Activated naive CD4-positive, alpha-beta T cell treated with anti-CD3 and anti-CD28 coated beads, Interleukin-2, amount 50 U/mL, for 72 hours (primary cell): ENCODE measurements around the gene KLHDC8B. TPM values are rescaled to one million over a fixed set of nuclear protein-coding genes. Genes with fewer than 3 reads are reported as not detected.

ENCODE experiments used
- ATAC-seq, 2 donors: fragments of 150-1000 bp; cut with Tn5 transposase; 2 replicates each; pipeline ENCODE4 v1.10.0; 2021; ENCODE audit warnings: mild to moderate bottlenecking in 2 of 2, moderate library complexity in 2 of 2
- DNase-seq, 2 donors: peaks; one replicate each; pipeline ENCODE4 v3.0.0; 2021 to 2022; ENCODE audit warnings: low spot score in 2 of 2
- H3K27ac Mint-ChIP-seq, 2 donors: one replicate each; pipeline ENCODE4 v1.8.0; 2022; ENCODE audit warnings: mild to moderate bottlenecking in 2 of 2, mixed read lengths in 2 of 2
- H3K36me3 Mint-ChIP-seq, 2 donors: one replicate each; pipeline ENCODE4 v1.8.0; 2022; ENCODE audit warnings: mixed read lengths in 2 of 2
- H3K9me3 Mint-ChIP-seq, 2 donors: one replicate each; pipeline ENCODE4 v1.8.0; 2022; ENCODE audit warnings: mixed read lengths in 2 of 2
- total RNA-seq, 2 donors: library from RNA; stranded (reverse); gene quantifications; one replicate each; pipeline ENCODE4 v1.2.3, GENCODE V29; 2022

The KLHDC8B gene
- total RNA-seq, 2 donors from 2014 or later: 3.1 to 4.9 TPM

- H3K36me3 Mint-ChIP-seq: no peaks in the 10 kb centered on the region
- DNase-seq (no peak), ATAC-seq (no peak)
- H3K9me3 Mint-ChIP-seq: no peaks in the 10 kb centered on the region
- H3K27ac Mint-ChIP-seq: peak overlapping the region in 1 of 2 donors; percentile 79
Measured at GRCh38 chr3:49151610-49152009, 19.8 kb upstream of the KLHDC8B start.

DNA sequence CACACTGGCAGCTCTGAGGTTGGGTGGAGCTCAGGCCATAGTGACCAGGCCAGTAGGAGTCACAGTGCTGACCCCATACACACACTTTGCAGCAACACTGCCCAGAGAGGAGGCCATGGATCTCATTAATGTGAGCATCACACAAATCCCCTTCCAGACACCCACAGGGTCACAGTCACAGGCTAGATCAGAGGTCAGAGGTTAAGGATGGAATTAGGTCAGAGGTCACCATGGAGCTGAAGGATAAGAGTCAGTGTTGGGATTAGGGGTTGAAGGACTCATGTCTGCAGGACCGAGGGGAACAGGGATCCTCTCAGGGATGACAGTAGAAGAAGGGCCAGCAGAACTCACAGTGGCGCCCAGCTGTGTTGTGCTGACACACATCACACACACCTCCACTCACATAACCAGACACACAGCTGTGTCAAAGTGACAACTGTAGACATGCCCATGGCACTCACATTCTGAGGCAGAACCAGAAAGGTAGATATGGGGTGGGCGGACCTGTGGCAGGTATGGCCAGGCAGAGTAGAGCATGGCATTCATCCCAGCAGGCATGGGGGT, 18.0 kb upstream of the KLHDC8B start:
- Mint-ChIP-seq H3K27ac (peak overlapping the region in 1 of 2 donors; percentile 4), H3K9me3 (no peaks in the 10 kb centered on the region), H3K36me3 (no peaks in the 10 kb centered on the region)
- no peak for ATAC-seq
- no peak for DNase-seq

- H3K36me3 Mint-ChIP-seq: no peaks in the 10 kb centered on the region
- no peak for DNase-seq
- no peak overlapping the region for H3K27ac Mint-ChIP-seq
- ATAC-seq: no peak
- no peaks in the 10 kb centered on the region for H3K9me3 Mint-ChIP-seq
Measured at GRCh38 chr3:49157289-49157688, 14.1 kb upstream of the KLHDC8B start.

DNA sequence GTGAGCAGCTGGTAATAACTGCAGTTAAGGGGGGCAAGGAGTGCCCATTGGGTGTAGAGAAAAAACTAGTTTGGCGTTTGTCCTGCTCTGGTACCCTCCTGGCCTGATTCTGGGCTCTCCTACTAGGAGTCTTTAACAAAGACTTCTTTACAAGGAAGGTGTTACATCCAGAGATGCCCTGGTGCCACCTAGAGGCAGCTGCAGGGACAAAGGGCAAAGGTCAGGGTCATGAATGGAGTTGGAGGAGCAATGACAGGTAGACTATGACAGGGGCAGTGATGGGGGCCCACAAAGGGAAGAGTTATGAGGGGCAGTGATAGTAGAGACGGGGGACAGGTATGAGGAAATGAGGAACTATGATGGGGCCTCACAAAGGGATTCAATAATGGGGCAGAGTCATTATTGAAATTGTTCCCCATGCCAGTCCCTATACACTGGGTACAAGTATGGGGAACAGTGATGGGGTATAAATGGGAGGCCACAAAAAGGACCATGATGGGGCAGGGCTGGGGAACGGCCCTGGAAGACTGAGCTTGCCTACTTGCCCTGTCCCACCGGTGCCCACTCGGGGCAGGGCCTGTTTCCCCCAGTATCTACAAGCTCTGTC, 13.2 kb upstream of the KLHDC8B start:
- Mint-ChIP-seq H3K27ac (peak overlapping the region; percentile 1 to 10), H3K9me3 (no peaks in the 10 kb centered on the region), H3K36me3 (no peaks in the 10 kb centered on the region)
- ATAC-seq: peak; percentile 69 to 79
- peak in 1 of 2 donors; percentile 54 for DNase-seq

DNA sequence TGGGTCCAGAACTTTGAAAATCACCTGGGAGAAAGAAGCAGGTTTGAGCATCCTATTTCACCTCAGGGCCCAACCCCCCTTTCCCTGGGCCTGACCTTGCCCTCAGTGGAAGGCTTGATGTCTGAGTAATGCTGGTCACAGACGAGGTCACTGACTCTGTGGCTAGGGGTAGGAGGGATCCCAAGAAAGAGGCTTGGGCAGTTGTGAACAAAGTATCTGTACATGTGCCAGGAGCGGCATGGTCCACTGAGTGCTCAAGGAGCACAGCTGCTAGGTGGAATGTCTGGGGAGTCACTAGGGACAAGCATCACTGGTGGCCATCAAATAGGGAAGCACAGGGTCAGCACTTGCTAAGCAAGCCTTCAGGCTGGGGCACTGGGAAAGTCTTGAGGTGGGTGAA, 12.6 kb upstream of the KLHDC8B start:
- Mint-ChIP-seq H3K9me3 (no peaks in the 10 kb centered on the region), H3K36me3 (peaks cover 4 to 5% of the 10 kb centered on the region in 2 donors), H3K27ac (no peak overlapping the region)
- ATAC-seq (no peak), DNase-seq (no peak)

DNA sequence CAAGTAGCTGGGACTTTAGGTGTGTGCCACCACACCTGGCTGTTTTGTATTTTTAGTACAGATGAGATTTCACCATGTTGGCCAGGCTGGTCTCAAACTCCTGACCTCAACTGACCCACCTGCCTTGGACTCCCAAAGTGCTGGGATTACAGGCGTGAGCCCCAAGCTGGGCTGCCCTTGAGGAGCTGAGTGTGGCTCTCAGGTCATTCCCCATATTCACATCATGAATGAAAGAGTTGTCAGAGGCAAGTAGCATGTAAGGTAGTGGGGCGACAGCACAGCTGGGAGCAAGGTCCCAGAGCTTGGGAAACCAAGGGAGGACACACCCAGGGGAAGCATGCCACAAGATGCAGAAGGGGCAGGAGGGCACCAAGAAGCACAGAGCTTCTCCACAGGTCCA, 10.2 kb upstream of the KLHDC8B start:
- ATAC-seq (no peak), DNase-seq (no peak)
- Mint-ChIP-seq H3K36me3 (peaks cover 22 to 24% of the 10 kb centered on the region in 2 donors), H3K27ac (no peak overlapping the region), H3K9me3 (no peaks in the 10 kb centered on the region)

GRCh38 chr3:49161808-49162530, 9.4 kb upstream of the KLHDC8B start:
- H3K36me3 Mint-ChIP-seq: peaks cover 22 to 31% of the 10 kb centered on the region in 2 donors
- H3K9me3 Mint-ChIP-seq: no peaks in the 10 kb centered on the region
- no peak overlapping the region for H3K27ac Mint-ChIP-seq
- ATAC-seq (peak; percentile 21 to 55), DNase-seq (no peak)

- peak overlapping the region in 1 of 2 donors; percentile 35 for H3K27ac Mint-ChIP-seq
- DNase-seq: no peak
- H3K36me3 Mint-ChIP-seq: peaks cover 22 to 31% of the 10 kb centered on the region in 2 donors
Measured at GRCh38 chr3:49162751-49163419, 8.5 kb upstream of the KLHDC8B start.

DNA sequence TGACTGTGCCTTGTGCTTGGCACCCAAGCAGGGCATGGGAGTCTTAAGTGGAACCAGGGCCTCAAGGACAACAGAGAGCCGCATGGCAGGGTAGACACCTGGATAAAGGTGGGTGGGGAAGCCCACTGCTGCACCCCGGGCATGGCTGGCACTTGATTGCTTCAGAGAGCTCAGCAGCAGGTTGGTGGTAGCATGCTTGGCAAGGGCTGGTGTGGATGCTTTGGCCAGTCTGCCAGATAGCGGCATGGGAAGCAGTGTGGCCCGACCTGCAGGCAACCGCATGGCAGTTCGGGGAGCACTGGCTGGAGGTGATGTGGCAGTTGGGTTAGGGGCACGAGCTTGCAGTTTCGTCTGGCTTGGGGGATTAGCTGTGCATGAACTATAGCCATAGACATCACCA, 7.8 kb upstream of the KLHDC8B start:
- Mint-ChIP-seq H3K9me3 (no peaks in the 10 kb centered on the region), H3K36me3 (peaks cover 22 to 31% of the 10 kb centered on the region in 2 donors), H3K27ac (peak overlapping the region; percentile 29 to 35)
- DNase-seq (no peak), ATAC-seq (no peak)

More at GRCh38 chr3:49162751-49163419, 8.5 kb upstream of the KLHDC8B start:
- no peaks in the 10 kb centered on the region for H3K9me3 Mint-ChIP-seq
- ATAC-seq: no peak

DNA sequence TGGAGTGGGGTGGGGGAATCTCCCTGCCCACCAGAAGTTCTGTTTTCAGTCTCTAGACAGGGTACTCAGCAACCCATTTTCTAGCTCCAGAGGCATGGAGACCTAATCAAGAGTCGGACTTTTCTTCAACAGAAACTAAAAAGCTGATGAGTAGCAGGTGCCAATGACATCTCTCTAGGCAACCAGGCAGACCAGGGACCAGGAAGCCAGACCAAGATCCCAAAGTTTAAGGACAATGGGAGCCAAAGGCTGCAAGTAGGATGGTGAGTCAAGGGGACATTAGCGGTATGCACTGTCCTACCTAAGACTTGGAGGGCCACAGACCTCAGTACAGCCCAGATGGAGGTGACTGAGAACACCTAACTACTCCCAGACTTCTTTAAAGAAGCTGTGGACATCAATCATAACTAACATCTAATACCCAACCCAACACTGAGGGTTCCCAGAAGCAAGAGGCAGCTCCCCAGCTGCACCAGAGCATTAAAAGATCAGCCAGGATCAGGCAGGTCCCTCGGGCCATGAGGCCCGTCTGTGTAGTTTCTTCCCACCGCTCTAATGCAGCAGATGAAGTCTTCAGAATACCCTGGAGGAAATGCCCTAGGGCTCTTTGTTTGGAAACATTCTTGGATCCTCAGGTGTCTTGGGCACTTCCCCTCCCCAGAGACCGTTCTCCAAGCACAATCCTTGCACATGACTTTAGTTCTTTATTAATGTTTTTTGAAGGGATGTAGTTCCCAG, 6.2 kb upstream of the KLHDC8B start:
- DNase-seq (no peak), ATAC-seq (no peak)
- H3K27ac Mint-ChIP-seq: peak overlapping the region; percentile 96 to 97
- peaks cover 22 to 31% of the 10 kb centered on the region in 2 donors for H3K36me3 Mint-ChIP-seq
- no peaks in the 10 kb centered on the region for H3K9me3 Mint-ChIP-seq

- no peaks in the 10 kb centered on the region for H3K9me3 Mint-ChIP-seq
- DNase-seq: peak; percentile 79 to 85
- peak; percentile 80 to 86 for ATAC-seq
- H3K36me3 Mint-ChIP-seq: peaks cover 22 to 31% of the 10 kb centered on the region in 2 donors
- H3K27ac Mint-ChIP-seq: peak within 1 kb of the TSS; percentile 96 to 97
Measured at GRCh38 chr3:49165771-49166751, 5.3 kb upstream of the KLHDC8B start, which contains the start of gene CCDC71. Gene CCDC71 (minus strand): TSS chr3:49166331. CDS start chr3:49164208, 2,123 bp downstream.

- Mint-ChIP-seq H3K27ac (peak overlapping the region; percentile 72 to 96), H3K36me3 (peaks cover 22 to 31% of the 10 kb centered on the region in 2 donors), H3K9me3 (no peaks in the 10 kb centered on the region)
- DNase-seq: no peak
- no peak for ATAC-seq
Measured at GRCh38 chr3:49166752-49167556, 4.4 kb upstream of the KLHDC8B start.

GRCh38 chr3:49170744-49171118, 667 bp upstream of the KLHDC8B start:
- DNase-seq (no peak), ATAC-seq (peak in 1 of 2 donors; percentile 8)
- H3K36me3 Mint-ChIP-seq: peaks cover under 1 to 9% of the 10 kb centered on the region in 2 donors
- H3K27ac Mint-ChIP-seq: peak overlapping the region; percentile 70 to 90
- H3K9me3 Mint-ChIP-seq: no peaks in the 10 kb centered on the region

GRCh38 chr3:49171775-49172500, 540 bp downstream of the KLHDC8B start:
- H3K9me3 Mint-ChIP-seq: no peaks in the 10 kb centered on the region

More at GRCh38 chr3:49171775-49172500, 540 bp downstream of the KLHDC8B start:
- DNase-seq (no peak), ATAC-seq (no peak)
- Mint-ChIP-seq H3K36me3 (peaks cover 0 to under 1% of the 10 kb centered on the region in 2 donors), H3K27ac (peak overlapping the region in 1 of 2 donors; percentile 70)
